H1 (cell line): ENCODE results near the gene SIDT1. TPM values are rescaled to one million over a fixed set of nuclear protein-coding genes. Genes with fewer than 3 reads are reported as not detected.

Experiments
- CTCF ChIA-PET: fragments of 300-600 bp; sonication (Branson Sonifier 250); formaldehyde crosslinking; loops from one replicate; lab custom pipeline; 2021; ENCODE audit not compliant: partially characterized antibody; lab: Charles Lee
- POLR2A ChIA-PET: fragments of 300-600 bp; sonication (Branson Sonifier 250); formaldehyde crosslinking; loops from one replicate; lab custom pipeline; 2021; ENCODE audit warnings: inconsistent platforms; ENCODE audit not compliant: partially characterized antibody; lab: Charles Lee
- DNase-seq, 2 experiments: peaks; one replicate each; pipeline versions ENCODE4 v3.0.0 to v3.0.0-alpha.2; 2010 to 2022; ENCODE audit warnings: low spot score in 2 of 2, low read depth in 1 of 2, mixed read lengths in 1 of 2
- FAIRE-seq: peaks from 2 replicates; lab custom pipeline; 2011; peaks lifted over from hg19 to GRCh38; lab: Jason Lieb, UNC
- H2AFZ ChIP-seq: 2 replicates; pipeline ENCODE4 v1.8.1; 2012; ENCODE audit warnings: low read length, inconsistent platforms
- H2AK5ac ChIP-seq: 2 replicates; pipeline ENCODE4 v1.6.1; 2013; ENCODE audit warnings: low read depth, low read length
- H2BK120ac ChIP-seq: replicated peaks from 2 replicates; pipeline ENCODE3; 2013; ENCODE audit warnings: low read depth, low read length, inconsistent platforms
- H2BK12ac ChIP-seq: 2 replicates; pipeline ENCODE4 v1.6.1; 2013; ENCODE audit warnings: low read depth, low read length
- H2BK15ac ChIP-seq: 2 replicates; pipeline ENCODE4 v1.6.1; 2013; ENCODE audit warnings: low read length
- H2BK20ac ChIP-seq: 2 replicates; pipeline ENCODE4 v1.6.1; 2013; ENCODE audit warnings: low read length
- H2BK5ac ChIP-seq: 2 replicates; pipeline ENCODE4 v1.6.1; 2013; ENCODE audit warnings: low read depth, low read length
- H3K14ac ChIP-seq: 2 replicates; pipeline ENCODE4 v1.6.1; 2013; ENCODE audit warnings: inconsistent platforms; ENCODE audit not compliant: insufficient read length
- H3K18ac ChIP-seq: 2 replicates; pipeline ENCODE4 v1.6.1; 2013; ENCODE audit warnings: low read length; ENCODE audit errors: extremely low read depth
- H3K23ac ChIP-seq: 2 replicates; pipeline ENCODE4 v1.6.1; 2013; ENCODE audit warnings: inconsistent platforms; ENCODE audit not compliant: insufficient read length
- H3K23me2 ChIP-seq: 2 replicates; pipeline ENCODE4 v1.6.1; 2013; ENCODE audit warnings: low read depth, low read length
- H3K27ac ChIP-seq: 2 replicates; pipeline ENCODE4 v1.6.1; 2011; ENCODE audit warnings: low read depth, low read length, inconsistent platforms
- H3K27me3 ChIP-seq, 4 experiments: replicated peaks in 1 of 4; 1 replicate in 1 of 4; 2 replicates in 3 of 4; pipeline versions ENCODE4 v1.6.1 to v1.8.1; 2011 to 2013; ENCODE audit warnings: low read length in 3 of 4, mild to moderate bottlenecking in 3 of 4, inconsistent platforms in 2 of 4, mixed read lengths in 2 of 4, moderate library complexity in 1 of 4; ENCODE audit not compliant: control insufficient read depth in 3 of 4, insufficient read depth in 3 of 4; ENCODE audit errors: extremely low read depth in 1 of 4
- H3K36me3 ChIP-seq, 4 experiments: 2 replicates each; pipeline versions ENCODE4 v1.6.1 to v1.8.1; 2011 to 2013; ENCODE audit warnings: mild to moderate bottlenecking in 4 of 4, low read length in 3 of 4, moderate library complexity in 2 of 4, control low read depth in 1 of 4, inconsistent platforms in 1 of 4; ENCODE audit not compliant: insufficient read depth in 4 of 4, control insufficient read depth in 2 of 4
- H3K4ac ChIP-seq: replicated peaks from 2 replicates; pipeline ENCODE3; 2013; ENCODE audit warnings: low read length, low read depth, mixed read lengths, inconsistent platforms; ENCODE audit not compliant: insufficient read length
- H3K4me1 ChIP-seq, 4 experiments: replicated peaks in 1 of 4; 1 replicate in 1 of 4; 2 replicates in 3 of 4; pipeline versions ENCODE4 v1.6.1 to v1.8.1; 2011 to 2013; ENCODE audit warnings: low read length in 3 of 4, inconsistent platforms in 2 of 4, mixed read lengths in 1 of 4; ENCODE audit not compliant: insufficient read depth in 4 of 4, control insufficient read depth in 3 of 4
- H3K4me2 ChIP-seq, 2 experiments: 2 replicates each; pipeline versions ENCODE4 v1.6.1 to v1.8.1; 2011 to 2013; ENCODE audit warnings: low read depth in 2 of 2, low read length in 2 of 2, control low read depth in 1 of 2, inconsistent platforms in 1 of 2, mild to moderate bottlenecking in 1 of 2; ENCODE audit not compliant: insufficient read depth in 1 of 2
- H3K4me3 ChIP-seq, 4 experiments: fragments of 200-600, 300-600 bp in 1 of 4; sonication (generic), shearing (Covaris generic), sonication (Bioruptor Twin) in 1 of 4; 2 replicates each; pipeline versions ENCODE4 v1.5.1 to v1.8.1; 2011 to 2016; ENCODE audit warnings: low read length in 4 of 4, low read depth in 3 of 4, control low read depth in 2 of 4, inconsistent platforms in 2 of 4, mild to moderate bottlenecking in 2 of 4, mixed read lengths in 1 of 4, moderate library complexity in 1 of 4; ENCODE audit not compliant: insufficient read depth in 2 of 4; ENCODE audit errors: extremely low read depth in 1 of 4
- H3K56ac ChIP-seq: replicated peaks from 2 replicates; pipeline ENCODE3; 2013; ENCODE audit warnings: low read depth, mild to moderate bottlenecking, mixed read lengths, low read length, inconsistent platforms; ENCODE audit not compliant: insufficient read length
- H3K79me1 ChIP-seq: 2 replicates; pipeline ENCODE4 v1.6.1; 2013; ENCODE audit warnings: low read depth, low read length, control low read depth
- H3K79me2 ChIP-seq, 2 experiments: 2 replicates each; pipeline versions ENCODE4 v1.6.1 to v1.8.1; 2012 to 2013; ENCODE audit warnings: low read length in 2 of 2, mild to moderate bottlenecking in 2 of 2, inconsistent platforms in 1 of 2; ENCODE audit not compliant: insufficient read depth in 2 of 2, control insufficient read depth in 1 of 2
- H3K9ac ChIP-seq, 4 experiments: replicated peaks in 1 of 4; 1 replicate in 1 of 4; 2 replicates in 3 of 4; pipeline versions ENCODE4 v1.6.1 to v1.8.1; 2011 to 2013; ENCODE audit warnings: low read depth in 3 of 4, low read length in 3 of 4, control low read depth in 2 of 4, mild to moderate bottlenecking in 2 of 4, moderate library complexity in 2 of 4, inconsistent platforms in 1 of 4; ENCODE audit errors: extremely low read depth in 1 of 4
- H3K9me3 ChIP-seq, 2 experiments: 2 replicates each; pipeline versions ENCODE4 v1.6.1 to v1.8.1; 2012 to 2013; ENCODE audit warnings: mild to moderate bottlenecking in 2 of 2, moderate library complexity in 2 of 2, control low read depth in 1 of 2, inconsistent platforms in 1 of 2, low read depth in 1 of 2, low read length in 1 of 2, mixed read lengths in 1 of 2; ENCODE audit not compliant: insufficient read depth in 2 of 2
- H4K20me1 ChIP-seq, 2 experiments: replicated peaks in 1 of 2; 2 replicates each; pipeline versions ENCODE3 to v1.8.1; 2011 to 2013; ENCODE audit warnings: inconsistent platforms in 2 of 2, low read length in 2 of 2, mild to moderate bottlenecking in 1 of 2; ENCODE audit not compliant: insufficient read depth in 2 of 2, control insufficient read depth in 1 of 2
- H4K5ac ChIP-seq: 2 replicates; pipeline ENCODE4 v1.6.1; 2013; ENCODE audit warnings: low read length, low read depth, mixed read lengths, inconsistent platforms; ENCODE audit not compliant: insufficient read length
- H4K8ac ChIP-seq: 2 replicates; pipeline ENCODE4 v1.8.0; 2013; ENCODE audit warnings: mild to moderate bottlenecking, moderate library complexity, low read length, inconsistent platforms; ENCODE audit not compliant: insufficient read depth; ENCODE audit errors: extremely low read depth
- H4K91ac ChIP-seq: replicated peaks from 2 replicates; pipeline ENCODE3; 2013; ENCODE audit warnings: low read length, mixed read lengths, inconsistent platforms; ENCODE audit not compliant: insufficient read length
- CHD2 ChIP-seq: IDR thresholded peaks from 2 replicates; pipeline ENCODE4 v1.6.1; 2012; ENCODE audit warnings: low read length, improper control_type of control experiment
- EP300 ChIP-seq, 2 experiments: IDR thresholded peaks; 1 replicate in 1 of 2; 2 replicates in 1 of 2; pipeline ENCODE4 v1.6.1; 2011 to 2012; ENCODE audit warnings: low read depth in 2 of 2, low read length in 2 of 2, mild to moderate bottlenecking in 2 of 2, borderline replicate concordance in 1 of 2, inconsistent platforms in 1 of 2, moderate library complexity in 1 of 2
- EZH2 ChIP-seq: fragments of 200-600 bp; sonication (generic); IDR thresholded peaks from 2 replicates; pipeline ENCODE4 v1.7.1; 2012; ENCODE audit warnings: low read depth, mild to moderate bottlenecking, moderate library complexity, low read length, inconsistent platforms; ENCODE audit not compliant: severe bottlenecking
- JUN ChIP-seq: IDR thresholded peaks from 2 replicates; pipeline ENCODE4 v1.6.1; 2011; ENCODE audit warnings: low read depth, mild to moderate bottlenecking, improper control_type of control experiment, low read length
- KDM1A ChIP-seq: fragments of 200-600, 300-600 bp; sonication (generic); IDR thresholded peaks from 2 replicates; pipeline ENCODE4 v1.7.1; 2016; ENCODE audit warnings: mild to moderate bottlenecking, low read length, borderline replicate concordance
- MAFK ChIP-seq: IDR thresholded peaks from 2 replicates; pipeline ENCODE4 v1.6.1; 2012; ENCODE audit warnings: low read depth, mild to moderate bottlenecking, improper control_type of control experiment, low read length
- RAD21 ChIP-seq, 2 experiments: IDR thresholded peaks in 1 of 2; conservative IDR thresholded peaks in 1 of 2; 2 replicates each; pipeline ENCODE4 v1.6.1; 2011; ENCODE audit warnings: low read depth in 2 of 2, low read length in 2 of 2, improper control_type of control experiment in 1 of 2, inconsistent platforms in 1 of 2, mild to moderate bottlenecking in 1 of 2, moderate library complexity in 1 of 2
- polyA plus RNA-seq, 7 experiments: library from polyadenylated mRNA; depleted of rRNA in 3 of 7; stranded (reverse) in 5 of 7; unstranded in 2 of 7; fragments of >200 nt in 5 of 7; fragments of 200-250 nt in 2 of 7; gene quantifications; 1 replicate in 5 of 7; 2 replicates in 1 of 7; 4 replicates in 1 of 7; pipeline versions ENCODE4 v1.2.1 to v1.2.3, GENCODE V29; 2011 to 2013; ENCODE audit warnings: missing spikeins in 2 of 7, mixed read lengths in 2 of 7
- total RNA-seq: library from RNA; stranded (reverse); fragmentation: NEBNext Ultra II Directional; extraction: Animal tissue kit (Norgen Biotek cat#: 25700); gene quantifications from 2 replicates; pipeline ENCODE4 v1.2.1, GENCODE V29; 2021
- TF ChIP-seq, protein P1 (sequence below), 3 experiments: IDR thresholded peaks; 1 replicate in 2 of 3; 2 replicates in 1 of 3; pipeline versions ENCODE4 v1.5.1 to v1.6.1; 2011; ENCODE audit warnings: low read length in 3 of 3, mild to moderate bottlenecking in 3 of 3, inconsistent platforms in 2 of 3, low read depth in 1 of 3, moderate library complexity in 1 of 3; ENCODE audit not compliant: insufficient read depth in 1 of 3; ENCODE audit errors: control extremely low read depth in 1 of 3
- TF ChIP-seq, protein P2 (sequence below): IDR thresholded peaks from 2 replicates; pipeline ENCODE4 v1.6.1; 2012; ENCODE audit warnings: low read length, inconsistent platforms

SIDT1 gene
- total and polyA plus RNA-seq, 2 of the 8 experiments (the other 6 are each of a cell fraction or from before 2014, with no cell fraction given), result 0.06 TPM; not detected in 1

DNA sequence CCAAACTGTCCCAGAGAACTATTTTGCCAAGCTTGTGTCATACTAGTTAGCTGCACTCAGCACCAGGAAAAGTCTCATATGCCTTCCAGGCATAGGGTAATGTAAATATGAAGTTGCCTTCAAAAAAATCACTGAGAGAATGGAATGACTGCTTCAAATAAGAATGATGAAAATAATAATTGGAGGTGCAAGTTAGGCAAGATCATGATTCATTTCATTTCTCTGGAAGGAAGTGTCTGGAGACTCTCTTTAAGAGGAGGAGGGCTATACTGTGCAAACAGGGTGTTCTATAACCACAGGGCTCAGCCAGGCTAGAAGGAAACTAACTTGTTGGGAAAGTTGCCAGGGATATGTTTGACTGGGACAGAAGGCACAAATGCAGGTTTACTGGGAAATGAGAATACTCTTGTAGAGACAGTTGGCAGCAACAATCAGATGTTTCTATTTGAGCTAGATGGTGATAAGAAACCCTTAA, 4.3 kb downstream of the SIDT1 start:
- Histone ChIP-seq H4K20me1 (peaks cover 0 to 3% of the 10 kb centered on the region in 2 experiments), H3K23me2 (peaks cover 12% of the 10 kb centered on the region), H2BK120ac (no peak overlapping the region), H3K4me1 (peaks cover 0 to 2% (median 0%) of the 10 kb centered on the region in 4 experiments; a peak in 1 of 7 replicates), H4K91ac (no peak overlapping the region), H3K4me2 (no peak overlapping the region), H2BK12ac (no peak overlapping the region), H2BK20ac (no peak overlapping the region), H3K27ac (no peak overlapping the region), H3K36me3 (no peaks in the 10 kb centered on the region; a peak in 2 of 8 replicates), H3K27me3 (peaks cover 29 to 38% (median 34%) of the 10 kb centered on the region in 4 experiments), H3K9ac (no peak overlapping the region), H4K5ac (no peak overlapping the region), H4K8ac (no peak overlapping the region), H3K79me1 (no peaks in the 10 kb centered on the region), H2BK5ac (no peak overlapping the region), H2AFZ (no peak overlapping the region), H3K4ac (no peak overlapping the region), H3K18ac (no peak overlapping the region), H3K14ac (no peak overlapping the region), H2BK15ac (no peak overlapping the region), H2AK5ac (no peak overlapping the region), H3K56ac (no peak overlapping the region), H3K9me3 (no peaks in the 10 kb centered on the region), H3K4me3 (no peak overlapping the region), H3K79me2 (no peaks in the 10 kb centered on the region), H3K23ac (no peak overlapping the region)
- ChIA-PET POLR2A (no interaction called here), CTCF (interaction anchor here (0.6 to 3.0 kb wide), 29 partner anchors 10 to 213 kb away, joined by 3 to 19 read pairs (median 4); partner anchors contain the start of gene SPICE1)
- no peak for FAIRE-seq
- no peak for DNase-seq
- TF ChIP-seq CHD2 (no peak), KDM1A (no peak), EZH2 (no peak), EP300 (IDR thresholded peaks at IDR 0.05; ENCODE audit: borderline replicate concordance in 1 of 2, low read depth in 2 of 2, low read length in 2 of 2) (no peak), JUN (no peak), RAD21 (IDR thresholded peaks at IDR 0.05 in 1 of 2, conservative IDR thresholded peaks at IDR 0.05 in 1 of 2; ENCODE audit: low read depth in 2 of 2, low read length in 2 of 2) (no peak), MAFK (no peak)
- TF ChIP-seq, protein P1, sequence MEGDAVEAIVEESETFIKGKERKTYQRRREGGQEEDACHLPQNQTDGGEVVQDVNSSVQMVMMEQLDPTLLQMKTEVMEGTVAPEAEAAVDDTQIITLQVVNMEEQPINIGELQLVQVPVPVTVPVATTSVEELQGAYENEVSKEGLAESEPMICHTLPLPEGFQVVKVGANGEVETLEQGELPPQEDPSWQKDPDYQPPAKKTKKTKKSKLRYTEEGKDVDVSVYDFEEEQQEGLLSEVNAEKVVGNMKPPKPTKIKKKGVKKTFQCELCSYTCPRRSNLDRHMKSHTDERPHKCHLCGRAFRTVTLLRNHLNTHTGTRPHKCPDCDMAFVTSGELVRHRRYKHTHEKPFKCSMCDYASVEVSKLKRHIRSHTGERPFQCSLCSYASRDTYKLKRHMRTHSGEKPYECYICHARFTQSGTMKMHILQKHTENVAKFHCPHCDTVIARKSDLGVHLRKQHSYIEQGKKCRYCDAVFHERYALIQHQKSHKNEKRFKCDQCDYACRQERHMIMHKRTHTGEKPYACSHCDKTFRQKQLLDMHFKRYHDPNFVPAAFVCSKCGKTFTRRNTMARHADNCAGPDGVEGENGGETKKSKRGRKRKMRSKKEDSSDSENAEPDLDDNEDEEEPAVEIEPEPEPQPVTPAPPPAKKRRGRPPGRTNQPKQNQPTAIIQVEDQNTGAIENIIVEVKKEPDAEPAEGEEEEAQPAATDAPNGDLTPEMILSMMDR (IDR thresholded peaks at IDR 0.05; ENCODE audit: control extremely low read depth in 1 of 3, insufficient read depth in 1 of 3, low read depth in 1 of 3, low read length in 3 of 3), result no peak
- TF ChIP-seq, protein P2, sequence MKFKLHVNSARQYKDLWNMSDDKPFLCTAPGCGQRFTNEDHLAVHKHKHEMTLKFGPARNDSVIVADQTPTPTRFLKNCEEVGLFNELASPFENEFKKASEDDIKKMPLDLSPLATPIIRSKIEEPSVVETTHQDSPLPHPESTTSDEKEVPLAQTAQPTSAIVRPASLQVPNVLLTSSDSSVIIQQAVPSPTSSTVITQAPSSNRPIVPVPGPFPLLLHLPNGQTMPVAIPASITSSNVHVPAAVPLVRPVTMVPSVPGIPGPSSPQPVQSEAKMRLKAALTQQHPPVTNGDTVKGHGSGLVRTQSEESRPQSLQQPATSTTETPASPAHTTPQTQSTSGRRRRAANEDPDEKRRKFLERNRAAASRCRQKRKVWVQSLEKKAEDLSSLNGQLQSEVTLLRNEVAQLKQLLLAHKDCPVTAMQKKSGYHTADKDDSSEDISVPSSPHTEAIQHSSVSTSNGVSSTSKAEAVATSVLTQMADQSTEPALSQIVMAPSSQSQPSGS, result no peak
